Sciatic nerve (tissue), 2 donors: ENCODE data around the gene UVRAG. TPM values are rescaled to one million over a fixed set of nuclear protein-coding genes. Genes with fewer than 3 reads are reported as not detected.

Experiments used
- ATAC-seq: fragments of 200-7000 bp; cut with Tn5 transposase; one replicate; pipeline ENCODE4 v1.9.1; 2020; ENCODE audit warnings: mild to moderate bottlenecking, moderate library complexity
- DNase-seq: peaks from one replicate; pipeline ENCODE4 v3.0.0-alpha.2; 2020; ENCODE audit warnings: low spot score
- intact Hi-C: fragments of 100-400 bp; cut with DNase I; formaldehyde crosslinking; loops from one replicate; pipeline ENCODE4 v1.14.2; 2022
- total RNA-seq: library from RNA; stranded (reverse); fragmentation: NEBNext Ultra II Directional; extraction: Animal tissue kit (Norgen Biotek cat#: 25700); gene quantifications from one replicate; pipeline ENCODE4 v1.2.1, GENCODE V29; 2021
- donor health status: DM: no; HTN: no; CAD: no.
- donor health status: DM: no; HTN: no; CAD: no.

The UVRAG gene
- total RNA-seq, 1 donor from 2014 or later: 39.2 TPM

DNA sequence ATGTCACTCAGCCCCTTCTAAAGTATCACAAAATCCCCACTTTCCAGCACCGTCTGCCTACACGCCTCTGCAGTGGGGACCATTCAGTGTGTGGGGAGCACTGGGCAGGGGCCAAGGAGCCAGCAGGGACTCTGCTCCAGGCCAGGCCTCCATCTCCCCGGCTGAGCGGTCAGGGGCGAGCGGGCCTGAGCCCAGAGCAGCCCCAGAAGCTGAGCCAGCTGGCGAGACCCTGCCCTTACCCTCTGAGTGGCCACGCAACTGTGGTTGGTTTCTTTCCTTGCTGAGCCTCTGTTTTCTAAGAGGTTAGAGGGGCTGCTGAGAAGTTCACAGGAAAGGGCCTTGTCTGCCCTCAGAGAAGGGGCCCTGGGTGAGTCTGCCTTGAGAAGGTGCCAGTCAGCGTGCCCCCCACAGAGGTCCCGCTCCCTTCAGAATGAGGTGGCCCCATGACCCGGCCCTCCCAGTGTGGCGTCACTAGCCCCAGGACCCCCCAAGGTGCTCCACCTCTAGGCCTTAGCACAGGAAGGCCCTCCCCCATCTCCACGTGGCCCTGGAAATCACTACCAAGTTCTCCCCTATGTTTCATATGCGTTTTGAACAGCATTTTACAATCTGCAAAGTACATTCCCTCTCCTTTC, 344.4 kb downstream of the UVRAG start:
- intact Hi-C loops: no loop called here
- no peak for ATAC-seq
- no peak for DNase-seq

DNA sequence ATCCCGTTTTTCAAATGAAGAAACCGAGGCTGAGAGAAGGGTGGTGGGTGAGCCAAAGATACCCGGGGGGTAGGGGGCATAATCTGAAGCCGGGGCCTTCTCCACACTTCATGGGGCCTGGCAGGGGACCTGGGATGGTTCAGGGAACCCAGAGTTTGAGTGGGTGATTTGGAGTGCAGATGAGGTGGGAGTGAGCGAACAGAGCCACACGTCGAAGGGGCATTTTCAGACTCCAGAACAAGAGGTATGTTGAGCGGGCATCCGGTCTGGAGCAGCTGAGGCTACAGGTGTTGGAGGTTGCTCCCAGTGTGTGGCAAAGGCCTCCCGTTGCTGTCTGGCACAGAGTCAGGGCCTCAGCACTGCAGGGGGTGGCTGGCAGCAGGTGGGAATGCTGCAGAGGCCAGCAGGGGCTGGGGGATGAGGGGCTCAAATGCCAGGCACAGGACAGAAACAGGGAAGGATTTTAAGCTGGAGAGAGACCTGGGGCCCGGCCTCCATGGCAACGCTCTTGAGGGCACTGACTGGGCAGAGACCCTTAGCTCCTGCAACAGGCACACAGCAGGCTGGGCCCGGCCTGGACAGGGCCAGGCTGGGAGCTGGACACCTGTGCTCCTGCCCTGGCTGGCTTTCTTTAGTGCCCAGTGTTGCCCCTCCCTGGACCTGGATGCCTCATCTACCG, 345.1 kb downstream of the UVRAG start:
- intact Hi-C loops: no loop called here
- DNase-seq: no peak
- no peak for ATAC-seq

DNA sequence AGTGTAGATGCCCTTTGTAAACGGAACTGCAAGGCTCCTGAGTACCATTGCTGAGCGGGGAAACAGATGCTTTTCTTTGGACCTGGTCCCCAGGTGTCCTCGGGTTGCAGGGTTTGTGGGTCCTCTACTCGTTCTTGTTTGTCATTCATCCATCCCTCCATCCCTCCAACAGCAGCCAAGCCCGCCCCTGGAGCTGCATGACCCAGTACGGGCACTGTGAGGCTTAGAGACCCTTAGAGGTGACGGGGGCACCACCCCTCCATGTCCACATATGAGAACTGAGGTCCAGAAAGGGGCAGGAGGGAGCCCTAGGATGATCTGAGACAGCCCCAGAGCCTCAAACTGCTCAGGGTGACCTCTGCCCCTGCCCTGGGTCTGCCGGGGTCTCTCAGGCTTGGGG, 345.8 kb downstream of the UVRAG start:
- DNase-seq: no peak
- ATAC-seq: no peak
- intact Hi-C loops: no loop called here

DNA sequence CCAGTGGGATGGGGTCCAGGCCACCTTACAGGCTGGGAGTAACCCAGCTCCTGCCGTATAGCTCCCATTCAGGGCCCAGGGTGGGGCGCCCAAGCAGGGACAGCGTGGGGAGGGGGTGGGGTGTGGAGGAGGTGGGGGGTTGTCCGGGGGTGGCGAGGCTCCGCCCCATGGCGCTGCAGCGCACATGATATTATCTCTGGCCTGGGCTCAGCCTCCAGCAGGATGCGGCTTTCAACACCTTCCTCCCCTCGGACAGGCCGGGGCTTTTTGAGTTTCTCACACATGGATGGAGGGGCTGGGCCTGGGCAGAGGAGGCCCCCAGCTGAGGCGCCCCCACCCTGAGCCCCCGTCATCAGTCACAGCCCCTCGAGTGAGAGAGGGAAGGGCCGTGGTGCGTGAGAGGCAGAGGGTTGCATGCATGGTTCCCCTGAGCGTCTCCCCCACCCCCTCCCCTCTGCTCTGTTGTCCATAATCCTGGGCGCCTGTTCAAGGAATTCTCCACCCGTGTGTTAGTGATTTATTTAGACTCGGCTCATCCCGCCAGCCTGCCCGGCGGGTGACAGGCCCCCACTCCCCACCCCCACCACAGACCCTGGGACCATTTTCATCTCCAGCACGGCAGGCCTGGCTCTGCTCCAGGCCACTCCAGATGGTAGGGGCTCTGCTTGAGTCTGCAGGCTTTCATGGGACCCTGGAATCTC, 346.4 kb downstream of the UVRAG start:
- intact Hi-C loops: no loop called here
- peak; percentile 86 for ATAC-seq

DNA sequence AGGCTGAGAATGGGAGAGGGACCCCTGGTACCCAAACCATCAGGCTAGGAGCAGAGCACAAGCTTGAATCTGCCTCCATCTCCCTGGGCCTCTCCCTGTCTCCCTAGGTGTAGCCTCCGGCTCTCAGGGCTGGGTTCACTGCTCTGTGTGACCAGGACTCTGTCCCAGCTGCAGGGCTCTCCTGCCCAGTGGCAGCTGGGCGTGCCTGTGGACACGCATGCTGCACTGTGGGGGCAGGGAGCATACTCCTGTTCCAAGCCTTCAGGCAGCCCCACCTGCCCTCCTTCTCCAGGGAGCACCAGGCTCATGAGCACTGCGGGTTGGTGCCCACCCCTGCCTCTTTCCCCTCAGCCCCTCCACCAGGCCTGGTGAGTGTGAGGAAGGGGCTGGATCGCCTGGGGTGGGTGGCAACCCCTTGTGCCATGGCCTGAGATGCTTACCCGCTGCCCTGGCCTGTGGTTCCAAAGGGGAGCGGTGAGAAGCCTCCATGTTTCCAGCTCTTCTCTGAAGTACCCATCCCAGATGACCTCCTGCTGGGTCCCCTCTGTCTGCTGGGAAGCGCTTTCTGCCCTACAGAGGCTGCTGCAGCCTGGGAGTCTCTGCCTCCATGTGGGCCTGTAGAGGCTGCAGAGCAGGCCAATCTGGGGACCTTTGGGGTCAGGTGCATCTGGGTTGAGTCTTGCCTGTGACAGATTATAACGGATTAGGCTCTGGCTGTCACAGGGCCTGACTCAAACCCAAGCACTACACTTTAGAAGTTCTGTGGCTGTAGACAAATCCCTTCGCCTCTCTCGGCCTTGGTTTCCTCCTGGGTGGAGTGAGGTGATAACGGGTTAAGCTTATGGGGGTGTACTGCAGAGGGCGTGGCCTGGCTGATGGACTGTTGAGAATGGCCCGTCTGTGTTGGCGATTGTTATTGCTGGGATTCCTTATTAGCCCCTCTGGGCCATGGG, 347.6 kb downstream of the UVRAG start:
- ATAC-seq (no peak), DNase-seq (no peak)
- intact Hi-C loops: no loop called here

More for the DNA sequence above, 346.4 kb downstream of the UVRAG start:
- DNase-seq: no peak

DNA sequence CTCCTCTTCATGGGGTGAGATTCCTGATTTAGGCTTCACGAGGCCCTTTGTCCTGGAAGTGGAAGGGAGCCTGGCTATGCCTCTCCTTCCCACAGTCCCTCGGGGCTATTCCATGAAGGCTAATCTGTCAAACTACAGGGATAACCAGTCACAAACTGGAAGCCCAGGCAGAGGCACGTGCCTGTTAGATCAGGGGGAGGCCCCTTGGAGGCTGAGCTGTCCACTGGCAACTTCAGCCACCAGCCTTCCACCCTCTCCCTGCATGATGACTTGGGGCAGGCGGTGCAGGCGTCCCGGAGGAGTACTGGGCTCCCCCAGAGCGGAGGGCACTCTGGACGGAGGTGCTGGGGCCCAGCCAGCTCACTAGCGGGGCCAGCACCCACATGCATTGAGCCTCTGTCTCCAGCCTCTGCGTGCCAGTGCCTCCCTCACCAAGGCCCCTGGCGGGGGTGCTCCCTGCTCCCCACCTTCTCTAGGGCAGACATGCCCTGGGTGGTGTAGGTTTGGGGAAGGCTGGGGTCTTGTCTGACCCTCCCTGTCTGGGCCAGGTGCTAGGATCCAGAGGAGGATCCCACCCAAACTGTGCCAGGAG, 348.4 kb downstream of the UVRAG start:
- ATAC-seq (no peak), DNase-seq (no peak)
- intact Hi-C loops: no loop called here

DNA sequence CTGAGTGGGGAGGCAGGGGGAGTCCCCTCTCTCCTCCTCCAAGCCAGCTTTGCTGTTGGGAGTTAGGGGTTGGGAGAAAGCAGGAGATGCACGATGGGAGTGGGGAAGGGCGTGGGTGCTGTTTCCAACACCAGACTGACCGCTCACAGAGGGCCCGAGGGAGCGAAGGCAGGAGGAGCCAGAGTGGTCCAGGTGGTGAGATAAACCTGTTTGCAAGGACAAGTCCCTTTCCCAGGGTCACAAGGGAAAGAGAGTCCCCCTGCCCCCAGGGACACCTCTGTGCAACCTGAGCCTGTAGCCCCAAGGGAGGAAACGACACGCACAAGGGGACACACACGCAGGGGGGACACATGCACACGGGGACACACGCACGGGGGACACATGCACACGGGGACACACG, 349.1 kb downstream of the UVRAG start:
- ATAC-seq (no peak), DNase-seq (no peak)
- intact Hi-C loops: no loop called here

DNA sequence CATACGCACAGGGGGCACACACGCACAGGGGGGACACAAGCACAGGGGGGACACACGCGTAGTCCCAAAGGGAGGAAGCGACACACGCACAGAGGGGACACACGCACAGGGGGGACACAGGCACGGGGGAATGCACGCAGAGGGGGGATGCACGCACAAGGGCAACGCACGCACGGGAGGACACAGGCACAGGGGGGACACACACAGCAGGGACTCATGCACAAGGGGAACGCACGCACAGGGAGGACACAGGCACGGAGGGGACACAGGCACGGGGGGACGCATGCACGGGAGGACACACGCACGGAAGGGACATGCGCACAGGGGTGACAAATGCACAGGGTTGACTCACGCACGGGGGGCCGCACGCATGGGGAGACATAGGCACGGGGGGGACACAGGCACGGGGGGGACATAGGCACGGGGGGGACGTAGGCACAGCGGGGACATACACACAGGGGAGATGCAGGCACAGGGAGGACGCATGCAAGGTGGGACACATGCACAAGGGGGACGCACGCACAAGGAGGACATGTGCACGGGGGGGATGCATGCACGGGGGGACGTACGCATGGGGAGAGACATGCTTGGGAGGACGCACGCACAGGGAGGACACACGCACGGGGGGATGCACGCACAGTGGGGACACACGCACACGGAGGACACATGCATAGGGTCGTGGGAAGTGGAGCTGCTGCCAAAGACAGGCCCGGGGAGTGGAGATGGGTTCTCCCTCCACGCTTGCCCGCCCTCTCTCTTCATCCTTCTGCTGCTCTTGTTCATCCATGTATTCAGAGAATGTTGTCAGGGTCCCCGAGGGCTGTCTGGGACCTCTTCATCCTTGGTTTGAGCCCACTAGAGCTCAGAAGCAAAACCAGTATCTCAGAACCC, 350.1 kb downstream of the UVRAG start:
- intact Hi-C loops: no loop called here
- ATAC-seq (no peak), DNase-seq (no peak)

DNA sequence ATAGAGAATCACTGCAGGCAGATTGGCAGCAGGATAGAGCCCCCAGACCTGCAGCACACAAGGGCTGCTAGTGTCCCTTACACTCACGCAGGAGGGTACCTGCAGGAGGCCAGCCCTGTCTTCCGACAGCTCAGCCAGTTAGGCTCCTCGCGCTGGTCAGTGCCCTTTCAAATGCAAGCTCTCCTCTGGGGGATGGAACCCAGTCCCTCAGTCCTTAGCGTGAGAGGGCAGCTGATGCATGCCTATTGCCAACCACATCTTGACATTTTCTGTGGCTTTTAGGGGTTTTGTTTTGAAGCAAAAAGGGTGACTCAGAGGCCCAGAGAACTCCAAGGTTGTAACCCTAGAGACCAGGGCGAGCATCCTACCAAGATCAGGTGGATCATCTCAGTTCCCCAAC, 351.3 kb downstream of the UVRAG start:
- ATAC-seq (no peak), DNase-seq (no peak)
- intact Hi-C loops: no loop called here

DNA sequence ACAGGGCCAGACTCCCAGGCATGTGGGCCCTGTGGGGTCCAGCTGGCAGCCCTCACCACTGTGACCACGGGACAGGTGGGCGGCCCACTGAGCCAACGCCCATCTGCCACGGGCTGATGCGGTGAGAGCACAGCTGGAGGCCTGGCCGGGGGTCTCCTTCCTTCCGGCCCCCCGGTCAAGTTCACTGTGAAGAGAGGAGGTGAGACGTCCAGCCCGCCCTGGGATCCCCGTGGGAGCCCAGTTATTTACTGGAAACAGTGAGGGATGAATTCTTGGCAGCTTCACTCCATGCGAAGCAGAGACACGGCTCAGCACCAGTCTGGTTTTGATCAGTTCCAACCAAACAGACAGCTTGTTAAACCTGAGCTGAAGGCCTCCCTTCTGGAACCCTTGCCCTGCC, 352.6 kb downstream of the UVRAG start:
- ATAC-seq: no peak
- intact Hi-C loops: no loop called here
- no peak for DNase-seq

DNA sequence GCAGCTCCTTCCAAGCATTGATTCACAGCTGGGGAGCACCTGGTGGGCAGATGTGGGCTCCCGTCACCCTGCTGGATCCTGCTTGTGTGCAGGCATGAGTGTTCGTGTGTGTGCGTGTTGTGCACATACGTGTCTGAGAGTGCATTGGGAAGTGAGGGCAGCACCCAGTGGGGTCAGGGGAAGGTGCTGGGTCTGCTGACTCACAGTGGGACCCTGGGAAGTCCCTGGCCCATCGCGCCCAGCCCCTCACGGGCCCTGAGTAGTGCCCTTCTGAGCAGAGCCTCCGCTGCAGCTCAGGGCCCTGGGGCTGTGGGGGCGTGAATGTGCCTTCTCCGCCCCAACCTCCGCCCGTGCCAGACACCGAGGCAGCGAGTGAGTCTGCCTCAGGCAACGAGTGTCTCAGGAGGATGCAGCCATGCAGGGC, 354.5 kb downstream of the UVRAG start:
- intact Hi-C loops: no loop called here
- peak; percentile 12 for ATAC-seq
- DNase-seq: no peak

DNA sequence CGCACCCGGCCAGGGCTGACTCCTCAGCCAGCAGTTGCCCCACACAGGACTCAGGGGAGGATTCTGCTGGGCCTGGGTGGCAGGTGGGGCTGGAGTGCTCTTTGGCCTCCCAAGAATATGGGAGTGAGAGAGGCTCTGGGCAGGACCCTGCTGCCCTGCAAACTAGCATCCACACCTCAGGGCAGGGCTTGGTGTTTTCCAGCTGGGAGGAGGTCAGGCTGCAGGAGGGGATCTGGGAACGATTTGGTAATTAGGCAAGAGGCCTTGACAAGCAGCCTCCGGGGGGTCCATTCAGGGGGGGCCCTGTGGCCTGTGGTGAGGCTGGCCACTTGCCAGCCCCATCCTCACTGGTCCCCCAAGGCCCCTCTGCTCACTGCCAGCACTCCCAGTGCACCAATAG, 355.5 kb downstream of the UVRAG start:
- intact Hi-C loops: no loop called here
- DNase-seq (no peak), ATAC-seq (no peak)

DNA sequence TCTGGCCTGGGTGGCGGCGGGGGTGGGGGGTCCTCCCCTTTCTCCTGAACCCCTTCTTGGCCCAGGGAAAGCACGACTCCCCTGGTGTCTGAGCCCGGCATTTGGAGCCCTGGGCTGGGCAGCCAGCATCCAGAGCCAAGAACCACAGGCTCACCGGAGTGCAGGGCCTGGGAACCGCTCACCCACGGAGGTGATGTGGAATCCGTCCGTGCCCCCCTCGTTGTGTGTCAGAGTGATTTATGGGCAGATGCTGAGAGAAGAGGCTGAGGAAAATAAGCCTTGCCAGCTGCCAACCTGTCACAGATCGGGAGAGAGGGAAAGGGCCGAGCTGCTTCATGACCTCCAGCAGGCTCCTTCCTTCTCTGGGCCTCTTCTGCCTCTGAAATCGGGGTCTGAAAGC, 357.6 kb downstream of the UVRAG start:
- DNase-seq (no peak), ATAC-seq (no peak)
- intact Hi-C loops: no loop called here

DNA sequence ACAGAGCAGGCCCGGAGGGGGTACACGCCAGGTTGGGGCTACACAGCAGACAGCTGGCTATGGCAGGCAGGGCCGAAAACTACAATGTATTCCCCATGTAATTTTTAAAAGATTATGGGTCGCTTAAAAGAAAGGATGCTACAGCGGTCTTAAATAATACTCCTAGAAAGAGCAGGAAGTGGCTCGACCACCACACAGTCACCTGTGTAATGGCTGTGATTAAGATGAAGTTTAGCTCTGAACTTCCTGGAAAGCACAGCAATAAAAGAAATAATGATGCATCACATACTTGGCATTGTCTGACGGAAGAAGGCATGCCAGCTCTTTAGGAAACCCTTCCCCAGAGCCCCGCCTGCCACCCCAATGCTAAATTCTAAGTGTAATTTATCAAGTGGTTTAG, 358.7 kb downstream of the UVRAG start:
- intact Hi-C loops: no loop called here
- DNase-seq (no peak), ATAC-seq (no peak)

DNA sequence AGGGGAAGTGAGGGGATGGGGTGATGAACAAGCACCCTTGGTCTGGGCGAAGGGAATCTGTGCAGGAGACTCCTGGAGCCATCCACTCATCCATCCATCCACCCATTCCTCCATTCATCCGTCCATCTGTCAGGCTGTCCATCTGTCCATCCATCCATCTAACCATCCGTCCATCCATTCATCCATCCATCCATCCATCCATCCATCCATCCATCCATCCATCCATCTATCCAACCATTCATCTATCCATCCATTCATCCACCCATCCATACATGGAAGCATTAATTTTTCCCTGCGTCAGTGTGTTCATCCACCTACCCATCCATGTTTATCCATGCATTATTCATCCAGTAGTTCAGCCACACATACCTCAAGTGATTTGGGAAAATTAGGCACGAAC, 359.3 kb downstream of the UVRAG start:
- intact Hi-C loops: no loop called here
- ATAC-seq (no peak), DNase-seq (no peak)

DNA sequence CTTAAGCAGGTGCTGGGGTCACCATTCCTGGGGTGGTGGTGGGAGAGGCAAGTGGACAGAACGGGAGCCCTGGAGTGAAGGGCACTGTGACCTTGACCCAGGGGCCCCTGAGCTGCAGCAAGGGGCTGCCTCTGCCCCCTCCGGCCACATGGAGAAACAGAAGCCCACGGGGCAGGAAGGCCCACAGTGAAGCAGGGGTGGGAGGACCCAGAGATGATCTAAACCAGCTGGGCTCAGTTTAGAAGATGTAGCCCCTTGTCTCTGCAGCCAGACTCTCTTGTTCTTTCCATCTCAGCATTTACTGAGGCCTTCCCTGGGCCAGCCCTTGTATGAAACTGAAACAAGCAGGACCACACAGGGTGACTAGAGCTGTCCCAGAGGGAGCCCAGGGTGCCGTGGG, 360.8 kb downstream of the UVRAG start:
- DNase-seq (no peak), ATAC-seq (no peak)
- intact Hi-C loops: no loop called here

DNA sequence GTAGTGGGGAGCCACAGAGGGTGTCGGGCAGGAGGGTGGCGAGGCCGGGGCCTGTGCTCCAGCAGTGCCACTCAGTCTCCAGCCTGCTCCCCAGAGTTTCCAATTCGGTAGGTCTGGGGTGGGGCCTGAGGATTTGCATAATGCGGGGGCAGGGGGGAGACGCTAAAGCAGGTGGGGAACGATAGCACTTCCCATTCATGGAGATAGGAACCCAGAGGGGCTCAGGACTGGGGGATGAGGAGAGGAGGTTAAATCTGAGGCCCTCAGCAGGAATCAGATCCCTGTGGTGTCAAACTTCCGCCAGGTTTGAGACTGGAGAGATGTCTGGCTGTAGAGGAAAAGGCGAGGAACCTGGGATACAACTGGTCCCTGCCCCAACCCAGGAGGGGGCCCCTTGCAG, 361.5 kb downstream of the UVRAG start:
- DNase-seq (no peak), ATAC-seq (no peak)
- intact Hi-C loops: no loop called here

DNA sequence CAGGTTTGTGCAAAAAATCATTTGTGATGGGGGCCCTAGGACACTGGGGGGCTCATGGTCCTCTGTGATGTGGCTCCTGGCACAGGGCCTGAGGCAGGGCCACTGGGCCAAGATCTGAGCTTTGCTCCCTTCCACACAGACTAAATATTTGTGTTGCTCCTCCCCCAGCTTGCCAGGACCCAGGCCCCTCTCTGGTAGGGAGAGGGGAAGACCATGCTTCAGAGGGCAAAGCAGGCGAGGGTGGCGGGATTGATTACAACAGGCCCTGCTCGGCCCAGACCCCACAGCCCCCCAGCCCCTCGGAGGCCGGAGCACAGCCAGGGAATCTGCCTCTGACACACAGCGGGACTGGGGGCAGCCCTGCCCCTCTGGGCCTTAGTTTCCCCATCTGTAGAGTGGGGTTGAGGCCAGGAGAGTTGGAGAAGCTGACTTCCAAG, 362.3 kb downstream of the UVRAG start:
- intact Hi-C loops: no loop called here
- ATAC-seq (no peak), DNase-seq (no peak)
